Spleen (tissue), 11 donors: ENCODE measurements around the gene NUDT3. TPM values are rescaled to one million over a fixed set of nuclear protein-coding genes. Genes with fewer than 3 reads are reported as not detected.

ENCODE experiments used
- DNase-seq: peaks from one replicate; pipeline ENCODE4 v3.0.0-alpha.2; 2020
- H3K27ac ChIP-seq, 8 donors: fragments of 200-600 bp; sonication (generic) in 7 of 8; 1 replicate in 4 of 8; 2 replicates in 4 of 8; pipeline versions ENCODE4 v1.5.0 to v1.8.0; 2016 to 2021; ENCODE audit warnings: inconsistent platforms in 4 of 8, mild to moderate bottlenecking in 4 of 8, moderate library complexity in 1 of 8
- H3K27me3 ChIP-seq, 7 donors: fragments of 200-600 bp; sonication (generic) in 6 of 7; replicated peaks in 1 of 7; 1 replicate in 4 of 7; 2 replicates in 3 of 7; pipeline versions ENCODE4 v1.5.0 to v1.8.0; 2016 to 2021; ENCODE audit warnings: inconsistent platforms in 3 of 7, mild to moderate bottlenecking in 1 of 7
- H3K36me3 ChIP-seq, 6 donors: fragments of 200-600 bp; sonication (generic) in 5 of 6; 1 replicate in 4 of 6; 2 replicates in 2 of 6; pipeline versions ENCODE4 v1.5.0 to v1.8.0; 2016 to 2021; ENCODE audit warnings: inconsistent platforms in 2 of 6
- H3K4me1 ChIP-seq, 6 donors: fragments of 200-600 bp; sonication (generic) in 5 of 6; 1 replicate in 3 of 6; 2 replicates in 3 of 6; pipeline versions ENCODE4 v1.5.0 to v1.8.0; 2016 to 2021; ENCODE audit warnings: inconsistent platforms in 3 of 6
- H3K4me3 ChIP-seq, 8 donors: fragments of 200-600 bp; sonication (generic) in 7 of 8; 1 replicate in 4 of 8; 2 replicates in 4 of 8; pipeline versions ENCODE4 v1.5.0 to v1.8.0; 2016 to 2021; ENCODE audit warnings: inconsistent platforms in 4 of 8, mild to moderate bottlenecking in 4 of 8, moderate library complexity in 2 of 8
- H3K9me3 ChIP-seq, 8 donors: fragments of 200-600 bp; sonication (generic) in 7 of 8; 1 replicate in 4 of 8; 2 replicates in 4 of 8; pipeline versions ENCODE4 v1.5.0 to v1.8.0; 2016 to 2021; ENCODE audit warnings: inconsistent platforms in 4 of 8
- POLR2A ChIP-seq, 3 donors: fragments of 450-650 bp; IDR thresholded peaks; one replicate each; pipeline ENCODE4 v1.5.1; 2017; ENCODE audit warnings: antibody characterized with exemption in 3 of 3, mild to moderate bottlenecking in 1 of 3
- POLR2AphosphoS5 ChIP-seq, 3 donors: sonication (generic); formaldehyde crosslinking; IDR thresholded peaks; one replicate each; pipeline ENCODE4 v1.5.1; 2017; ENCODE audit warnings: antibody characterized with exemption in 3 of 3
- WGBS, 5 donors: extraction: QIAGEN DNeasy Blood & Tissue Kit in 3 of 5; methylation state at CpG; one replicate each; pipeline versions ENCODE4 v1.1.5 to v1.1.7; 2013 to 2018; 5-methylcytosine and 5-hydroxymethylcytosine counted together
- intact Hi-C: fragments of 100-400 bp; cut with DNase I; formaldehyde crosslinking; loops from one replicate; pipeline ENCODE4 v1.15.0; 2023; ENCODE audit warnings: low total_unique reads
- polyA plus RNA-seq, 3 donors: library from polyadenylated mRNA; stranded (reverse); fragments of 200-250 nt; gene quantifications; one replicate each; pipeline ENCODE4 v1.2.1, GENCODE V29; 2013
- total RNA-seq, 7 donors: library from RNA; depleted of rRNA in 3 of 7; stranded (reverse); fragments of >200 nt in 3 of 7; fragmentation: NEBNext Ultra II Directional in 4 of 7; extraction: Animal tissue kit (Norgen Biotek cat#: 25700) in 4 of 7; gene quantifications; one replicate each; pipeline versions ENCODE4 v1.1.0 to v1.2.1, GENCODE V29; 2016 to 2021
- TF ChIP-seq, protein P1 (sequence below), 11 experiments: fragments of 200-600 bp in 7 of 11; fragments of 450-650 bp in 4 of 11; sonication (generic) in 4 of 11; IDR thresholded peaks in 8 of 11; conservative IDR thresholded peaks in 3 of 11; 1 replicate in 7 of 11; 2 replicates in 4 of 11; pipeline versions ENCODE4 v1.4.0 to v1.8.0; 2016 to 2021; ENCODE audit warnings: antibody characterized with exemption in 11 of 11, inconsistent platforms in 4 of 11, mild to moderate bottlenecking in 1 of 11
- donor health status: healthy with polysubstance abuse.
- donor health status: DM: no; HTN: no; CAD: no; lungs with moderate emphysema.
- donor health status: DM: no; HTN: no; CAD: no.
- donor health status: Bipolar disorder and iron deficiency.
- donor health status: healthy.
- donor health status: DM: no; HTN: no; CAD: no.
- donor health status: DM: yes; HTN: yes; CAD: no.

Gene NUDT3
- total and polyA plus RNA-seq, 10 donors = 9.2 to 54.2 (median 37.8) TPM

GRCh38 chr6:34425132-34425497 is 32.6 kb upstream of the NUDT3 start:
- intact Hi-C loops = no loop called here

GRCh38 chr6:34424200-34425131 is 32.0 kb upstream of the NUDT3 start:
- H3K27me3 ChIP-seq = no peaks in the 10 kb centered on the region
- WGBS, 5 donors = 75 to 80% (median 78%) methylated on average over 19 of the region's 19 CpGs
- peak overlapping the region in 5 of 8 donors; percentile 84 to 89 (median 86) for H3K27ac ChIP-seq
- H3K4me3 ChIP-seq = peak overlapping the region; percentile 62 to 93 (median 71)
- no peak for DNase-seq
- peaks cover 15 to 56% (median 50%) of the 10 kb centered on the region in 6 donors for H3K36me3 ChIP-seq
- peaks cover 8 to 41% (median 28%) of the 10 kb centered on the region in 6 donors for H3K4me1 ChIP-seq
- TF ChIP-seq POLR2AphosphoS5 (IDR thresholded peaks at IDR 0.05) (no peak), POLR2A (IDR thresholded peaks at IDR 0.05) (no peak)
- TF ChIP-seq, protein P1, sequence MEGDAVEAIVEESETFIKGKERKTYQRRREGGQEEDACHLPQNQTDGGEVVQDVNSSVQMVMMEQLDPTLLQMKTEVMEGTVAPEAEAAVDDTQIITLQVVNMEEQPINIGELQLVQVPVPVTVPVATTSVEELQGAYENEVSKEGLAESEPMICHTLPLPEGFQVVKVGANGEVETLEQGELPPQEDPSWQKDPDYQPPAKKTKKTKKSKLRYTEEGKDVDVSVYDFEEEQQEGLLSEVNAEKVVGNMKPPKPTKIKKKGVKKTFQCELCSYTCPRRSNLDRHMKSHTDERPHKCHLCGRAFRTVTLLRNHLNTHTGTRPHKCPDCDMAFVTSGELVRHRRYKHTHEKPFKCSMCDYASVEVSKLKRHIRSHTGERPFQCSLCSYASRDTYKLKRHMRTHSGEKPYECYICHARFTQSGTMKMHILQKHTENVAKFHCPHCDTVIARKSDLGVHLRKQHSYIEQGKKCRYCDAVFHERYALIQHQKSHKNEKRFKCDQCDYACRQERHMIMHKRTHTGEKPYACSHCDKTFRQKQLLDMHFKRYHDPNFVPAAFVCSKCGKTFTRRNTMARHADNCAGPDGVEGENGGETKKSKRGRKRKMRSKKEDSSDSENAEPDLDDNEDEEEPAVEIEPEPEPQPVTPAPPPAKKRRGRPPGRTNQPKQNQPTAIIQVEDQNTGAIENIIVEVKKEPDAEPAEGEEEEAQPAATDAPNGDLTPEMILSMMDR (IDR thresholded peaks at IDR 0.05 in 8 of 11, conservative IDR thresholded peaks at IDR 0.05 in 3 of 11) = no peak
- intact Hi-C loops = no loop called here
- H3K9me3 ChIP-seq = no peaks in the 10 kb centered on the region

More at GRCh38 chr6:34425132-34425497, 32.6 kb upstream of the NUDT3 start:
- H3K27ac ChIP-seq = peak overlapping the region; percentile 78 to 89 (median 85)
- H3K36me3 ChIP-seq = peaks cover 15 to 50% (median 44%) of the 10 kb centered on the region in 6 donors
- no peak for TF ChIP-seq POLR2AphosphoS5 (IDR thresholded peaks at IDR 0.05)
- TF ChIP-seq, protein P1 (IDR thresholded peaks at IDR 0.05 in 8 of 11, conservative IDR thresholded peaks at IDR 0.05 in 3 of 11) = no peak
- no peaks in the 10 kb centered on the region for H3K27me3 ChIP-seq
- WGBS, 5 donors = 4 to 11% (median 9%) methylated on average over 9 to 10 of the region's 10 CpGs
- peaks cover 8 to 41% (median 28%) of the 10 kb centered on the region in 6 donors for H3K4me1 ChIP-seq
- H3K9me3 ChIP-seq = no peaks in the 10 kb centered on the region
- peak overlapping the region; percentile 62 to 93 (median 71) for H3K4me3 ChIP-seq
- DNase-seq = no peak

DNA sequence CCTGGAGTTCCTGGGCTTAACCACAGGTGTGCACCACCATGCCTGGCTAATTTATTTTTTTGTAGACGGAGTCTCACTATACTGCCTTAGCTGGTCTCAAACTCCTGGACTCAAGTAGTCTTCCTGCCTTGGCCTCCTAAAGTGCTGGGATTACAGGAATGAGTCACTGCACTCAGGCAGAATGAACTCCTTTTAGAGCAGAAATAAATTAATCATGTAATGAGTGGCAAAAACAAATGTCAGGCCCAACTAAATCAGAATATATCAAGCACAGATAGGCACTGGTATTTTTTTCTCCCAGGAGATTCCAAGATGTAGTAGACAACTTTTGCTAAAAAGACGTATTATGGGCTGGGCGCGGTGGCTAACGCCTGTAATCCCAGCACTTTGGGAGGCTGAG is 30.8 kb upstream of the NUDT3 start:
- peaks cover 8 to 41% (median 28%) of the 10 kb centered on the region in 6 donors for H3K4me1 ChIP-seq
- TF ChIP-seq POLR2A (IDR thresholded peaks at IDR 0.05) (no peak), POLR2AphosphoS5 (IDR thresholded peaks at IDR 0.05) (no peak)
- TF ChIP-seq, protein P1 (IDR thresholded peaks at IDR 0.05 in 8 of 11, conservative IDR thresholded peaks at IDR 0.05 in 3 of 11) = no peak

GRCh38 chr6:34418367-34418766 is 25.9 kb upstream of the NUDT3 start:
- TF ChIP-seq, protein P1 (IDR thresholded peaks at IDR 0.05 in 8 of 11, conservative IDR thresholded peaks at IDR 0.05 in 3 of 11) = no peak
- TF ChIP-seq POLR2A (IDR thresholded peaks at IDR 0.05) (no peak), POLR2AphosphoS5 (IDR thresholded peaks at IDR 0.05) (no peak)
- intact Hi-C loops = loop anchor here (10.0 kb wide), 1 partner anchor 224 kb away; no protein-coding TSS in a partner anchor
- H3K36me3 ChIP-seq = peaks cover 11 to 80% (median 75%) of the 10 kb centered on the region in 6 donors

More for the DNA sequence above, 30.8 kb upstream of the NUDT3 start:
- DNase-seq = no peak
- Histone ChIP-seq H3K4me3 (no peak overlapping the region), H3K27me3 (no peaks in the 10 kb centered on the region), H3K27ac (no peak overlapping the region), H3K36me3 (peaks cover 15 to 68% (median 62%) of the 10 kb centered on the region in 6 donors), H3K9me3 (no peaks in the 10 kb centered on the region)
- WGBS, 5 donors = 95 to 98% (median 95%) methylated on average over 5 of the region's 5 CpGs
- intact Hi-C loops = no loop called here

More at GRCh38 chr6:34418367-34418766, 25.9 kb upstream of the NUDT3 start:
- no peak for DNase-seq
- H3K4me3 ChIP-seq = no peak overlapping the region
- H3K4me1 ChIP-seq = peaks cover 2 to 25% (median 13%) of the 10 kb centered on the region in 6 donors
- no peaks in the 10 kb centered on the region for H3K27me3 ChIP-seq
- H3K27ac ChIP-seq = no peak overlapping the region
- H3K9me3 ChIP-seq = no peaks in the 10 kb centered on the region
- WGBS, 5 donors = 84 to 96% (median 89%) methylated on average over 5 of the region's 5 CpGs
